Prostate gland (tissue), 2 donors: ENCODE measurements around the gene SGSM1.

Experiments used
- POLR2A ChIP-seq: fragments of 450-650 bp; IDR thresholded peaks from one replicate; pipeline ENCODE4 v1.6.1; 2016; ENCODE audit warnings: antibody characterized with exemption, mild to moderate bottlenecking
- TF ChIP-seq, protein P1 (sequence below), 4 experiments: fragments of 200-600 bp in 2 of 4; fragments of 450-650 bp in 2 of 4; sonication (generic) in 2 of 4; IDR thresholded peaks; 1 replicate in 3 of 4; 2 replicates in 1 of 4; pipeline ENCODE4 v1.5.1; 2016 to 2019; ENCODE audit warnings: antibody characterized with exemption in 4 of 4, mild to moderate bottlenecking in 2 of 4, moderate library complexity in 2 of 4

DNA sequence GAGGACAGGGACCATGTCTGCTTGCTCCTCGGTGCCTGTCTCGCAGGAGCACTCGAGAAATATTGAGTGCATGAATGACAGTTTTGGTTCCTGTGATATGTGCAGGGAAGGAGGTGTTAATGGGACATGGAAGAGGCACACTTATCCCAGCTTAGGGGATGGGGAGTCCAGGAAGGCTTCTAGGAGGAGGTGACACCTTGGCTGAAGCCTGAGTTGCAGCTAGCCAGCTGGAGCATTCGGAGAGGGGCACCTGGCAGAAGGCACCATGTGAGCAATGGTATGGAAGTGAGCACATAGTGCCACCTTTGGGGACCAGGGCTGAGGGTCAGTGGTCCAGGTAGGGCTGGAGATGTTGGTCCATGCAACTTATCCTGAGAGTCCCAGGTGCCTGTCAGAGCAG lies 18.9 kb downstream of the SGSM1 start:
- TF ChIP-seq, protein P1, sequence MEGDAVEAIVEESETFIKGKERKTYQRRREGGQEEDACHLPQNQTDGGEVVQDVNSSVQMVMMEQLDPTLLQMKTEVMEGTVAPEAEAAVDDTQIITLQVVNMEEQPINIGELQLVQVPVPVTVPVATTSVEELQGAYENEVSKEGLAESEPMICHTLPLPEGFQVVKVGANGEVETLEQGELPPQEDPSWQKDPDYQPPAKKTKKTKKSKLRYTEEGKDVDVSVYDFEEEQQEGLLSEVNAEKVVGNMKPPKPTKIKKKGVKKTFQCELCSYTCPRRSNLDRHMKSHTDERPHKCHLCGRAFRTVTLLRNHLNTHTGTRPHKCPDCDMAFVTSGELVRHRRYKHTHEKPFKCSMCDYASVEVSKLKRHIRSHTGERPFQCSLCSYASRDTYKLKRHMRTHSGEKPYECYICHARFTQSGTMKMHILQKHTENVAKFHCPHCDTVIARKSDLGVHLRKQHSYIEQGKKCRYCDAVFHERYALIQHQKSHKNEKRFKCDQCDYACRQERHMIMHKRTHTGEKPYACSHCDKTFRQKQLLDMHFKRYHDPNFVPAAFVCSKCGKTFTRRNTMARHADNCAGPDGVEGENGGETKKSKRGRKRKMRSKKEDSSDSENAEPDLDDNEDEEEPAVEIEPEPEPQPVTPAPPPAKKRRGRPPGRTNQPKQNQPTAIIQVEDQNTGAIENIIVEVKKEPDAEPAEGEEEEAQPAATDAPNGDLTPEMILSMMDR (IDR thresholded peaks at IDR 0.05): no peak
- TF ChIP-seq POLR2A: no peak
